Muscle layer of colon (tissue), 2 donors: ENCODE measurements around the gene LYPD3.

Experiments used
- H3K27ac ChIP-seq: one replicate; pipeline ENCODE4 v1.7.0; 2013; ENCODE audit warnings: low read depth, mild to moderate bottlenecking, low read length, moderate library complexity
- H3K27me3 ChIP-seq, 2 donors: one replicate each; pipeline ENCODE4 v1.7.0; 2013; ENCODE audit warnings: low read length in 2 of 2, mild to moderate bottlenecking in 2 of 2; ENCODE audit not compliant: insufficient read depth in 2 of 2, control insufficient read depth in 1 of 2
- H3K36me3 ChIP-seq: one replicate; pipeline ENCODE4 v1.7.0; 2013; ENCODE audit warnings: mild to moderate bottlenecking, low read length; ENCODE audit not compliant: insufficient read depth
- H3K4me1 ChIP-seq: one replicate; pipeline ENCODE4 v1.7.0; 2013; ENCODE audit warnings: mild to moderate bottlenecking, low read length; ENCODE audit not compliant: insufficient read depth
- H3K4me3 ChIP-seq, 2 donors: one replicate each; pipeline ENCODE4 v1.7.0; 2013; ENCODE audit warnings: low read length in 2 of 2, low read depth in 1 of 2, mild to moderate bottlenecking in 1 of 2, moderate library complexity in 1 of 2
- H3K9ac ChIP-seq: one replicate; pipeline ENCODE4 v1.7.0; 2013; ENCODE audit warnings: low read length
- H3K9me3 ChIP-seq: one replicate; pipeline ENCODE4 v1.7.0; 2013; ENCODE audit warnings: mild to moderate bottlenecking, low read length
- donor health status: abdominal sarcoma.
- donor health status: Adenocarcinoma of cecum.

LYPD3 gene

GRCh38 chr19:43468354-43469159 is 3.1 kb upstream of the LYPD3 start:
- Histone ChIP-seq H3K9me3 (no peaks in the 10 kb centered on the region), H3K36me3 (no peaks in the 10 kb centered on the region), H3K27me3 (peaks cover 0 to 10% of the 10 kb centered on the region in 2 donors), H3K4me1 (peaks cover 5% of the 10 kb centered on the region), H3K27ac (no peak overlapping the region), H3K9ac (no peak overlapping the region), H3K4me3 (no peak overlapping the region)

- no peak overlapping the region for H3K9ac ChIP-seq
- peaks cover 0 to 10% of the 10 kb centered on the region in 2 donors for H3K27me3 ChIP-seq
- H3K36me3 ChIP-seq, result no peaks in the 10 kb centered on the region
- no peaks in the 10 kb centered on the region for H3K9me3 ChIP-seq
- no peak overlapping the region for H3K4me3 ChIP-seq
- no peak overlapping the region for H3K27ac ChIP-seq
- peaks cover 5% of the 10 kb centered on the region for H3K4me1 ChIP-seq
Measured at GRCh38 chr19:43467730-43468129, 2.3 kb upstream of the LYPD3 start.

- Histone ChIP-seq H3K27me3 (peaks cover 0 to 10% of the 10 kb centered on the region in 2 donors), H3K27ac (no peak overlapping the region)
Measured at GRCh38 chr19:43467276-43467675, 1.9 kb upstream of the LYPD3 start.

GRCh38 chr19:43466793-43467192 is 1.4 kb upstream of the LYPD3 start:
- H3K9me3 ChIP-seq, result no peaks in the 10 kb centered on the region
- H3K27ac ChIP-seq, result no peak overlapping the region
- H3K9ac ChIP-seq, result no peak overlapping the region
- no peaks in the 10 kb centered on the region for H3K36me3 ChIP-seq
- H3K4me3 ChIP-seq, result no peak overlapping the region
- peaks cover 0 to 10% of the 10 kb centered on the region in 2 donors for H3K27me3 ChIP-seq
- peaks cover 5% of the 10 kb centered on the region for H3K4me1 ChIP-seq

More at GRCh38 chr19:43467276-43467675, 1.9 kb upstream of the LYPD3 start:
- H3K4me3 ChIP-seq, result no peak overlapping the region
- H3K36me3 ChIP-seq, result no peaks in the 10 kb centered on the region
- no peaks in the 10 kb centered on the region for H3K9me3 ChIP-seq
- H3K9ac ChIP-seq, result no peak overlapping the region
- peaks cover 5% of the 10 kb centered on the region for H3K4me1 ChIP-seq

GRCh38 chr19:43464134-43464775 is 1.2 kb downstream of the LYPD3 start:
- Histone ChIP-seq H3K4me1 (peaks cover 5% of the 10 kb centered on the region), H3K9ac (peak overlapping the region; percentile 61), H3K4me3 (peak overlapping the region; percentile 60 to 93), H3K36me3 (no peaks in the 10 kb centered on the region), H3K9me3 (no peaks in the 10 kb centered on the region), H3K27ac (peak overlapping the region; percentile 81), H3K27me3 (peaks cover 0 to 10% of the 10 kb centered on the region in 2 donors)

GRCh38 chr19:43463381-43464133 is 1.9 kb downstream of the LYPD3 start:
- no peaks in the 10 kb centered on the region for H3K36me3 ChIP-seq
- H3K27me3 ChIP-seq, result peaks cover 0 to 10% of the 10 kb centered on the region in 2 donors
- peak overlapping the region; percentile 61 for H3K9ac ChIP-seq
- peak overlapping the region; percentile 60 to 93 for H3K4me3 ChIP-seq
- no peaks in the 10 kb centered on the region for H3K9me3 ChIP-seq
- peak overlapping the region; percentile 81 for H3K27ac ChIP-seq
- H3K4me1 ChIP-seq, result peaks cover 5% of the 10 kb centered on the region

GRCh38 chr19:43462785-43463380 is 2.5 kb downstream of the LYPD3 start:
- no peaks in the 10 kb centered on the region for H3K9me3 ChIP-seq
- no peak overlapping the region for H3K9ac ChIP-seq
- H3K4me3 ChIP-seq, result peak overlapping the region; percentile 60 to 93
- no peak overlapping the region for H3K27ac ChIP-seq
- H3K27me3 ChIP-seq, result peaks cover 0 to 10% of the 10 kb centered on the region in 2 donors
- H3K36me3 ChIP-seq, result no peaks in the 10 kb centered on the region
- H3K4me1 ChIP-seq, result peaks cover 5% of the 10 kb centered on the region

GRCh38 chr19:43462383-43462782 is 3.0 kb downstream of the LYPD3 start:
- H3K27ac ChIP-seq, result no peak overlapping the region
- peaks cover 5% of the 10 kb centered on the region for H3K4me1 ChIP-seq
- H3K9me3 ChIP-seq, result no peaks in the 10 kb centered on the region
- no peak overlapping the region for H3K9ac ChIP-seq
- H3K4me3 ChIP-seq, result no peak overlapping the region
- H3K27me3 ChIP-seq, result peaks cover 0 to 10% of the 10 kb centered on the region in 2 donors
- no peaks in the 10 kb centered on the region for H3K36me3 ChIP-seq

- Histone ChIP-seq H3K27ac (no peak overlapping the region), H3K9me3 (no peaks in the 10 kb centered on the region)
Measured at GRCh38 chr19:43461303-43461702, 4.1 kb downstream of the LYPD3 start.

GRCh38 chr19:43460362-43461016 is 4.9 kb downstream of the LYPD3 start:
- Histone ChIP-seq H3K4me3 (no peak overlapping the region), H3K27me3 (peaks cover 0 to 2% of the 10 kb centered on the region in 2 donors), H3K9ac (no peak overlapping the region), H3K9me3 (no peaks in the 10 kb centered on the region), H3K4me1 (peaks cover 6% of the 10 kb centered on the region), H3K27ac (no peak overlapping the region), H3K36me3 (no peaks in the 10 kb centered on the region)

More at GRCh38 chr19:43461303-43461702, 4.1 kb downstream of the LYPD3 start:
- H3K4me1 ChIP-seq, result peaks cover 5% of the 10 kb centered on the region
- H3K36me3 ChIP-seq, result no peaks in the 10 kb centered on the region
- no peak overlapping the region for H3K4me3 ChIP-seq
- H3K27me3 ChIP-seq, result peaks cover 0 to 10% of the 10 kb centered on the region in 2 donors
- no peak overlapping the region for H3K9ac ChIP-seq
